Peyer's patch (tissue), 4 donors: ENCODE results near the gene ALG9. TPM values are rescaled to one million over a fixed set of nuclear protein-coding genes. Genes with fewer than 3 reads are reported as not detected.

Experiments
- DNase-seq, 3 donors: peaks; one replicate each; pipeline ENCODE4 v3.0.0-alpha.2; 2017 to 2019
- H3K27ac ChIP-seq, 4 donors: fragments of 200-600 bp; sonication (generic); one replicate each; pipeline ENCODE4 v1.5.1; 2016 to 2019
- H3K27me3 ChIP-seq, 2 donors: fragments of 200-600 bp; sonication (generic); one replicate each; pipeline ENCODE4 v1.5.1; 2019
- H3K36me3 ChIP-seq, 3 donors: fragments of 200-600 bp; sonication (generic); one replicate each; pipeline ENCODE4 v1.5.1; 2016 to 2019
- H3K4me1 ChIP-seq, 4 donors: fragments of 200-600 bp; sonication (generic); one replicate each; pipeline ENCODE4 v1.5.1; 2016 to 2019
- H3K4me3 ChIP-seq, 4 donors: fragments of 200-600 bp; sonication (generic); 1 replicate in 3 of 4; 2 replicates in 1 of 4; pipeline ENCODE4 v1.5.1; 2016 to 2019; ENCODE audit warnings: mild to moderate bottlenecking in 1 of 4
- H3K9me3 ChIP-seq, 4 donors: fragments of 200-600 bp; sonication (generic); one replicate each; pipeline ENCODE4 v1.5.1; 2016 to 2019; ENCODE audit warnings: mild to moderate bottlenecking in 1 of 4
- POLR2A ChIP-seq, 2 donors: fragments of 450-650 bp; IDR thresholded peaks; one replicate each; pipeline ENCODE4 v1.5.1; 2017; ENCODE audit warnings: antibody characterized with exemption in 2 of 2, mild to moderate bottlenecking in 2 of 2, moderate library complexity in 2 of 2
- total RNA-seq, 4 donors: library from RNA; depleted of rRNA; stranded (reverse); fragments of >200 nt; gene quantifications; one replicate each; pipeline ENCODE4 v1.1.0, GENCODE V29; 2016
- TF ChIP-seq, protein P1 (sequence below), 6 experiments: fragments of 450-650 bp in 4 of 6; fragments of 200-600 bp in 2 of 6; sonication (generic) in 1 of 6; IDR thresholded peaks; one replicate each; pipeline ENCODE4 v1.5.1; 2017 to 2019; ENCODE audit warnings: antibody characterized with exemption in 6 of 6, mild to moderate bottlenecking in 3 of 6, moderate library complexity in 1 of 6

ALG9 gene
- total RNA-seq, 4 donors from 2014 or later = 14.0 to 32.4 (median 31.7) TPM

DNA sequence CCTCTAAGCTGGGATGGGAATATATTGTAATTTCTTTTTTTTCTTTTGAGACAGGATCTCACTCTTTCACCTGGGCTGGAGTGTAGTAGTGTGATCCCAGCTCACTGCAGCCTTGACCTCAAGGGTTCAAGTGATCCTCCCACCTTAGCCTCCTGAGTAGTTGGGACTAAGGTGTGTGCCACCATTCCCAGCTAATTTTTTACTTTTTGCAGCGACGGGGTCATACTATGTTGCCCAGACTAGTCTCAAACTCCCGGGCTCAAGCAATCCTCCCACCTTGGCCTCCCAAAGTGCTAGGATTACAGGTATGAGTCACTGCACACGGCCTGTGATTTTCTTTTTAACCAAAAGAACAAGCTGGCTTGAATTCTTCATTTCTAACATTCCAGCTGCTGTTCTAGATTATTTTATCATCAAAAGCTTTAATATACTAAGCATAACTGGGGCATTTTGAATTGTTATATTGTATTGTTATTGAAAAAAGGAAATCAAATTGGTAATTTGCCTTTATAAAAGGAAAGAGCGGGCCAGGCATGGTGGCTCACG is 78.4 kb downstream of the ALG9 start:
- no peak overlapping the region for H3K27ac ChIP-seq
- H3K9me3 ChIP-seq = peaks cover 0 to 4% (median 2%) of the 10 kb centered on the region in 4 donors
- TF ChIP-seq, protein P1, sequence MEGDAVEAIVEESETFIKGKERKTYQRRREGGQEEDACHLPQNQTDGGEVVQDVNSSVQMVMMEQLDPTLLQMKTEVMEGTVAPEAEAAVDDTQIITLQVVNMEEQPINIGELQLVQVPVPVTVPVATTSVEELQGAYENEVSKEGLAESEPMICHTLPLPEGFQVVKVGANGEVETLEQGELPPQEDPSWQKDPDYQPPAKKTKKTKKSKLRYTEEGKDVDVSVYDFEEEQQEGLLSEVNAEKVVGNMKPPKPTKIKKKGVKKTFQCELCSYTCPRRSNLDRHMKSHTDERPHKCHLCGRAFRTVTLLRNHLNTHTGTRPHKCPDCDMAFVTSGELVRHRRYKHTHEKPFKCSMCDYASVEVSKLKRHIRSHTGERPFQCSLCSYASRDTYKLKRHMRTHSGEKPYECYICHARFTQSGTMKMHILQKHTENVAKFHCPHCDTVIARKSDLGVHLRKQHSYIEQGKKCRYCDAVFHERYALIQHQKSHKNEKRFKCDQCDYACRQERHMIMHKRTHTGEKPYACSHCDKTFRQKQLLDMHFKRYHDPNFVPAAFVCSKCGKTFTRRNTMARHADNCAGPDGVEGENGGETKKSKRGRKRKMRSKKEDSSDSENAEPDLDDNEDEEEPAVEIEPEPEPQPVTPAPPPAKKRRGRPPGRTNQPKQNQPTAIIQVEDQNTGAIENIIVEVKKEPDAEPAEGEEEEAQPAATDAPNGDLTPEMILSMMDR (IDR thresholded peaks at IDR 0.05) = no peak
- no peak for TF ChIP-seq POLR2A (IDR thresholded peaks at IDR 0.05)
- H3K27me3 ChIP-seq = no peaks in the 10 kb centered on the region
- H3K36me3 ChIP-seq = no peaks in the 10 kb centered on the region
- no peak for DNase-seq
- no peak overlapping the region for H3K4me3 ChIP-seq
- H3K4me1 ChIP-seq = no peaks in the 10 kb centered on the region

GRCh38 chr11:111792314-111792713 is 79.1 kb downstream of the ALG9 start:
- Histone ChIP-seq H3K4me1 (no peaks in the 10 kb centered on the region), H3K4me3 (no peak overlapping the region), H3K36me3 (no peaks in the 10 kb centered on the region), H3K9me3 (peaks cover 0 to 2% (median under 1%) of the 10 kb centered on the region in 4 donors), H3K27ac (no peak overlapping the region), H3K27me3 (no peaks in the 10 kb centered on the region)
- no peak for DNase-seq
- no peak for TF ChIP-seq POLR2A (IDR thresholded peaks at IDR 0.05)
- TF ChIP-seq, protein P1 (IDR thresholded peaks at IDR 0.05) = no peak

DNA sequence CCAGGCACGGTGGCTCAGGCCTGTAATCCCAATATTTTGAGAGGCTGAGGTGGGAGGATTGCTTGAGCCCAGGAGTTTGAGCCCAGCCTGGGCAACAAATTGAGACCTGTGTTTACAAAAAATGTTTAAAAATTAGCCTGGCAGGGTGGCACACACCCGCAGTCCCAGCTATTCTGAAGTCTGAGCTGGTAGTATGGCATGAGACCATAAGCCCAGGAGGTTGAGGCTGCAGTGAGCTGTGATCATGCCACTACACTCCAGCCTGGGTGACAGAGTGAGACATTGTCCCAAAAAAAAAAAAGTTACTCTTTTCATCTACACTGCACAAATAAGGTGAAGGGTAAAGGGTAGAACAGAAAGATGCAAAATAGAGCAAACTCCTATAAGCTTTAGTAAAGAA is 82.9 kb downstream of the ALG9 start:
- H3K27me3 ChIP-seq = no peaks in the 10 kb centered on the region
- TF ChIP-seq, protein P1 (IDR thresholded peaks at IDR 0.05) = no peak
- TF ChIP-seq POLR2A (IDR thresholded peaks at IDR 0.05) = no peak
- no peaks in the 10 kb centered on the region for H3K9me3 ChIP-seq
- peaks cover 0 to 11% (median 0%) of the 10 kb centered on the region in 3 donors for H3K36me3 ChIP-seq
- H3K4me3 ChIP-seq = no peak overlapping the region
- DNase-seq = no peak
- H3K4me1 ChIP-seq = no peaks in the 10 kb centered on the region
- no peak overlapping the region for H3K27ac ChIP-seq

DNA sequence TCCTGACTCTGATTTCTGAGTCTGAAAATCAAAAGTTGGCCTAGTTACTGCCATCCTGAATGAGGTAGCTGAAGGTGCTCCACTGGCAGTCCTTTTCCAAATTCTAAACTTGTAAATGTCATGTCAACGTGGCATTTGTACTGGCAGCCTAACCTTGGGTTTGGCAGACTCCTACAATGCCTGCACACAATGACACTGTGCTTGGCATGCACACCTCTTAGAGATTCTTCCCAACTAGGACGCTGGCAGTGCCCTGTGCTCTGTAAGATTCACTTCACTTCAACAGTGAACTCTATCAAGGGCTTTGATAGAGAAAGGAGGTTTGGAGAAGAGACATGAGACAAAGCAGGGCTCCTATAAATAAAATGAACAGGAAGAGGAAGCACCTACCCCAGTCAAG is 83.3 kb downstream of the ALG9 start:
- Histone ChIP-seq H3K9me3 (no peaks in the 10 kb centered on the region), H3K36me3 (peaks cover 0 to 11% (median 0%) of the 10 kb centered on the region in 3 donors), H3K4me1 (no peaks in the 10 kb centered on the region), H3K4me3 (no peak overlapping the region), H3K27ac (no peak overlapping the region), H3K27me3 (no peaks in the 10 kb centered on the region)
- DNase-seq = no peak
- TF ChIP-seq, protein P1 (IDR thresholded peaks at IDR 0.05) = no peak
- TF ChIP-seq POLR2A (IDR thresholded peaks at IDR 0.05) = no peak

GRCh38 chr11:111785886-111786412 is 85.4 kb downstream of the ALG9 start:
- no peak for DNase-seq

More at GRCh38 chr11:111785886-111786412, 85.4 kb downstream of the ALG9 start:
- H3K36me3 ChIP-seq = peaks cover 0 to 11% (median 0%) of the 10 kb centered on the region in 3 donors
- no peak for TF ChIP-seq POLR2A (IDR thresholded peaks at IDR 0.05)
- TF ChIP-seq, protein P1 (IDR thresholded peaks at IDR 0.05) = no peak
- no peak overlapping the region for H3K27ac ChIP-seq
- no peaks in the 10 kb centered on the region for H3K27me3 ChIP-seq
- peaks cover 0 to 9% (median 0%) of the 10 kb centered on the region in 4 donors for H3K4me1 ChIP-seq
- H3K9me3 ChIP-seq = no peaks in the 10 kb centered on the region
- no peak overlapping the region for H3K4me3 ChIP-seq
